GM12878 (cell line): ENCODE results near the gene MPHOSPH6. TPM values are rescaled to one million over a fixed set of nuclear protein-coding genes. Genes with fewer than 3 reads are reported as not detected.

ENCODE experiments used
- ATAC-seq: fragments of 200-7000 bp; cut with Tn5 transposase; 3 replicates; pipeline ENCODE4 v1.9.1; 2020; ENCODE audit warnings: mild to moderate bottlenecking, moderate library complexity
- BruUV-seq: library from RNA; stranded (reverse); fragments of 400-500 nt; replicated peaks from 2 replicates; lab custom pipeline; 2021; lab: Mats Ljungman, UMichigan
- CTCF ChIA-PET: fragments of 300-600 bp; sonication (Branson Sonifier 250); formaldehyde crosslinking; extraction: SDS; loops from one replicate; lab custom pipeline; 2021; ENCODE audit warnings: inconsistent platforms; lab: Yijun Ruan, JAX
- POLR2A ChIA-PET: fragments of 350-600 bp; formaldehyde crosslinking; extraction: SDS; loops from one replicate; lab custom pipeline; 2021; ENCODE audit warnings: inconsistent platforms; lab: Charles Lee
- RAD21 ChIA-PET: fragments of 300-600 bp; sonication (Branson Sonifier 250); formaldehyde crosslinking; loops from one replicate; lab custom pipeline; 2023; ENCODE audit warnings: antibody characterized with exemption; ENCODE audit not compliant: unreplicated experiment; lab: Charles Lee
- SMC1A ChIA-PET: fragments of 300-600 bp; sonication (Branson Sonifier 250); formaldehyde crosslinking; loops from one replicate; lab custom pipeline; 2023; ENCODE audit not compliant: unreplicated experiment, uncharacterized antibody; lab: Charles Lee
- DNase-seq: peaks from one replicate; pipeline ENCODE4 v3.0.0-alpha.2; 2011; ENCODE audit warnings: low read depth, low spot score
- FAIRE-seq: peaks from 3 replicates; lab custom pipeline; 2011; peaks lifted over from hg19 to GRCh38; lab: Jason Lieb, UNC
- H2AFZ ChIP-seq: 2 replicates; pipeline ENCODE4 v1.6.0; 2011; ENCODE audit warnings: low read depth, low read length, control low read depth; ENCODE audit not compliant: control insufficient read depth
- H3K27ac ChIP-seq: 2 replicates; pipeline ENCODE4 v1.5.1; 2011; ENCODE audit warnings: control low read depth; ENCODE audit not compliant: control insufficient read depth, insufficient read depth
- H3K27me3 ChIP-seq, 2 experiments: replicated peaks in 1 of 2; 2 replicates each; pipeline versions ENCODE4 v1.6.0 to v1.6.1; 2011; ENCODE audit warnings: low read length in 1 of 2; ENCODE audit not compliant: control insufficient read depth in 2 of 2, insufficient read depth in 2 of 2
- H3K36me3 ChIP-seq, 2 experiments: 2 replicates each; pipeline ENCODE4 v1.5.1; 2011; ENCODE audit warnings: low read length in 1 of 2; ENCODE audit not compliant: control insufficient read depth in 2 of 2, insufficient read depth in 2 of 2
- H3K4me1 ChIP-seq: 2 replicates; pipeline ENCODE4 v1.6.1; 2011; ENCODE audit warnings: mild to moderate bottlenecking, low read length, moderate library complexity, mixed read lengths; ENCODE audit not compliant: control insufficient read depth, insufficient read depth
- H3K4me2 ChIP-seq: 2 replicates; pipeline ENCODE4 v1.6.0; 2011; ENCODE audit warnings: control low read depth; ENCODE audit not compliant: control insufficient read depth, insufficient read depth
- H3K4me3 ChIP-seq: fragments of 200-600 bp; sonication (generic); 2 replicates; pipeline ENCODE4 v1.5.1; 2016
- H3K79me2 ChIP-seq: 2 replicates; pipeline ENCODE4 v1.6.0; 2011; ENCODE audit warnings: low read length; ENCODE audit not compliant: control insufficient read depth, insufficient read depth
- H3K9ac ChIP-seq: 2 replicates; pipeline ENCODE4 v1.8.0; 2011; ENCODE audit warnings: low read length, control low read depth, mixed read lengths; ENCODE audit not compliant: control insufficient read depth, insufficient read depth
- H3K9me3 ChIP-seq: replicated peaks from 3 replicates; pipeline ENCODE4 v1.5.1; 2011; ENCODE audit warnings: mild to moderate bottlenecking, low read length; ENCODE audit not compliant: control insufficient read depth, insufficient read depth
- H4K20me1 ChIP-seq: 2 replicates; pipeline ENCODE4 v1.6.0; 2011; ENCODE audit not compliant: control insufficient read depth, insufficient read depth
- CEBPZ ChIP-seq: fragments of 150-350 bp; IDR thresholded peaks from 2 replicates; pipeline ENCODE4 v1.6.1; 2016; ENCODE audit warnings: low read depth, low read length
- E4F1 ChIP-seq: fragments of 450-650 bp; IDR thresholded peaks from 2 replicates; pipeline ENCODE4 v1.6.1; 2018; ENCODE audit warnings: borderline replicate concordance, mild to moderate bottlenecking; ENCODE audit not compliant: partially characterized antibody
- ETV6 ChIP-seq, 2 experiments: fragments of 450-650 bp in 1 of 2; IDR thresholded peaks in 1 of 2; conservative IDR thresholded peaks in 1 of 2; 2 replicates each; pipeline ENCODE4 v1.6.1; 2014; ENCODE audit warnings: antibody characterized with exemption in 1 of 2, borderline replicate concordance in 1 of 2, low read depth in 1 of 2, mild to moderate bottlenecking in 1 of 2, moderate library complexity in 1 of 2
- GABPA ChIP-seq: IDR thresholded peaks from 2 replicates; pipeline ENCODE4 v1.6.1; 2014; ENCODE audit warnings: antibody characterized with exemption, low read depth, mild to moderate bottlenecking, inconsistent platforms
- GATAD2B ChIP-seq: fragments of 450-650 bp; conservative IDR thresholded peaks from 2 replicates; pipeline ENCODE4 v1.6.1; 2017; ENCODE audit warnings: low read depth, mild to moderate bottlenecking, moderate library complexity
- MYB ChIP-seq: fragments of 150-350 bp; IDR thresholded peaks from 2 replicates; pipeline ENCODE4 v1.6.1; 2014; ENCODE audit warnings: mild to moderate bottlenecking, low read depth, low read length, borderline replicate concordance
- NFYA ChIP-seq: IDR thresholded peaks from 2 replicates; pipeline ENCODE4 v1.6.1; 2011; ENCODE audit warnings: low read depth, mild to moderate bottlenecking, low read length, improper control_type of control experiment, borderline replicate concordance
- NR2C1 ChIP-seq: fragments of 450-650 bp; IDR thresholded peaks from 2 replicates; pipeline ENCODE4 v1.6.1; 2017; ENCODE audit warnings: antibody characterized with exemption, mild to moderate bottlenecking, moderate library complexity
- WGBS: methylation state at CpG from one replicate; pipeline ENCODE4 v1.1.6; 2016; ENCODE audit warnings: low lambda C conversion rate; ENCODE audit not compliant: insufficient replicate concordance, insufficient coverage; ENCODE audit errors: missing lambda C conversion rate; 5-methylcytosine and 5-hydroxymethylcytosine counted together
- in situ Hi-C: fragments of 300-500 bp; cut with MboI; formaldehyde crosslinking; loops from 9 replicates; pipeline ENCODE4 v1.14.3; 2018; ENCODE audit warnings: mixed read lengths
- intact Hi-C: fragments of 100-400 bp; cut with micrococcal nuclease; formaldehyde crosslinking; loops from one replicate; pipeline ENCODE4 v1.14.2; 2022; ENCODE audit not compliant: unreplicated experiment
- polyA plus RNA-seq, 11 experiments: library from polyadenylated mRNA; depleted of rRNA in 4 of 11; unstranded in 6 of 11; stranded (reverse) in 5 of 11; fragments of >200 nt; fragmentation: Nextera tagmentation in 4 of 11; fragmentation: Illumina TruSeq in 1 of 11; extraction: Ambion mirVana in 4 of 11; extraction: Trizol in 1 of 11; gene quantifications; 1 replicate in 1 of 11; 2 replicates in 10 of 11; pipeline versions ENCODE4 v1.2.1 to v1.2.3, GENCODE V29; 2011 to 2016; ENCODE audit warnings: inconsistent platforms in 2 of 11, missing spikeins in 2 of 11, low read depth in 1 of 11
- total RNA-seq, 4 experiments: library from RNA; depleted of rRNA in 3 of 4; stranded (reverse); fragments of >200 nt in 3 of 4; fragmentation: Illumina TruSeq in 1 of 4; extraction: Trizol in 1 of 4; gene quantifications; 2 replicates each; pipeline versions ENCODE4 v1.2.1 to v1.2.3, GENCODE V29; 2013 to 2021
- TF ChIP-seq, protein P1 (sequence below): fragments of 450-650 bp; IDR thresholded peaks from 2 replicates; pipeline ENCODE4 v1.6.1; 2016; ENCODE audit warnings: mild to moderate bottlenecking

The MPHOSPH6 gene
- total and polyA plus RNA-seq, 10 of the 15 experiments (the other 5 are each of a cell fraction or from before 2014, with no cell fraction given) = 8.9 to 39.6 (median 19.8) TPM

DNA sequence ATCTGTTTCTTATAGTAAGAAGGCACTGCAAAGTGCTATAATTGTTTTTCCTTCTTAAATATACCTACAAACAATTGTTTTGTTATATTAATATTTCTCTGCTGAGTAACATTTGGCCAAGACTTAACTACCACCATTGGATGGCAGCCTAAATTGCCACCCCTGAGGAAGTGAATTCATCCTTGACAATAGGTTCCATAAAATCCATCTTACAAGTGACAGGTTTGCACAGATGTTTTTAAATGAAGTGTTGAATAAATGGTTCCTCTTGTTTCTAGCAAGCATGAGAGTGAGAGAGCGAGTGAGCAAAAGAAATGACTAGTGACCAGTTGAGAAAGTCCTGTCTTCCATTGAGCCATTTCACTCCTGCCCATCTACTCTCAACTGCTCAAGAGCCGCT lies 8.3 kb upstream of the MPHOSPH6 start (continued):
- TF ChIP-seq CEBPZ = no peak

DNA sequence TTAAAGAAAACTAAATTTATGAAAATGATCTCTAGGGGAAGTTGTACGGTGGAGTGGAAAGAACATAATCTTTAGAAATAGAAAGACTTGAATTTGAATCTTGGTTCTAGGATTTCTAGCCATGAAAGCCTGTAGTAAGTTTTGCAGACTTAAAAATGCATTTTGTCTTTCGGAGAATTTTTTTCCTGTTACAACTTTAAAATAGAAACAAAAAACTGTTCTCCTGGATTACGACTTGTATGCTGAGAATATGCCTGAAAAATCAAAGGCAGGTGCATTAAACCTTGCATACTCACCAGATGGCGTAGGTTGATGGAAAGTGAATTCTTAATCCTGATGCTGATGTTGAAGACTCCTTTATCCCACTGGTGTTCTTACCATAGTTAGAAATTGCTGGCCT lies 7.5 kb upstream of the MPHOSPH6 start:
- WGBS = 26% methylated on average over 4 of the region's 4 CpGs
- no peak overlapping the region for H3K27ac ChIP-seq
- ChIA-PET SMC1A (no interaction called here), POLR2A (no interaction called here), RAD21 (no interaction called here), CTCF (no interaction called here)
- no peaks in the 10 kb centered on the region for H3K36me3 ChIP-seq
- BruUV-seq = no TSS peak
- DNase-seq (no peak), FAIRE-seq (no peak), ATAC-seq (no peak)
- no peaks in the 10 kb centered on the region for H3K79me2 ChIP-seq
- H3K9me3 ChIP-seq = no peaks in the 10 kb centered on the region
- peaks cover 2 to 9% of the 10 kb centered on the region in 2 experiments; a peak in 3 of 4 replicates for H3K27me3 ChIP-seq
- H2AFZ ChIP-seq = no peak overlapping the region
- TF ChIP-seq E4F1 = no peak
- TF ChIP-seq GABPA = no peak
- TF ChIP-seq NR2C1 = no peak
- TF ChIP-seq, protein P1, sequence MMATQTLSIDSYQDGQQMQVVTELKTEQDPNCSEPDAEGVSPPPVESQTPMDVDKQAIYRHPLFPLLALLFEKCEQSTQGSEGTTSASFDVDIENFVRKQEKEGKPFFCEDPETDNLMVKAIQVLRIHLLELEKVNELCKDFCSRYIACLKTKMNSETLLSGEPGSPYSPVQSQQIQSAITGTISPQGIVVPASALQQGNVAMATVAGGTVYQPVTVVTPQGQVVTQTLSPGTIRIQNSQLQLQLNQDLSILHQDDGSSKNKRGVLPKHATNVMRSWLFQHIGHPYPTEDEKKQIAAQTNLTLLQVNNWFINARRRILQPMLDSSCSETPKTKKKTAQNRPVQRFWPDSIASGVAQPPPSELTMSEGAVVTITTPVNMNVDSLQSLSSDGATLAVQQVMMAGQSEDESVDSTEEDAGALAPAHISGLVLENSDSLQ = no peak
- TF ChIP-seq GATAD2B = no peak
- no peak for TF ChIP-seq ETV6 (conservative IDR thresholded peaks at IDR 0.05 in 1 of 2, IDR thresholded peaks at IDR 0.05 in 1 of 2; ENCODE audit: borderline replicate concordance in 1 of 2, low read depth in 1 of 2)
- TF ChIP-seq NFYA = no peak
- TF ChIP-seq MYB = no peak
- H3K4me1 ChIP-seq = no peaks in the 10 kb centered on the region
- H4K20me1 ChIP-seq = no peaks in the 10 kb centered on the region
- H3K9ac ChIP-seq = no peak overlapping the region
- no peak overlapping the region for H3K4me2 ChIP-seq
- intact Hi-C loops (no loop called here), in situ Hi-C loops (no loop called here)
- H3K4me3 ChIP-seq = no peak overlapping the region
